ENCODE results near the gene MT4.

The MT4 gene

GRCh38 chr16:56564793-56565477 lies at the start of gene MT4:
MT4 (plus strand) TSS chr16:56565073; CDS start chr16:56565129, 56 bp downstream.
- Histone ChIP-seq H3K9me3 (ENCODE audit: control insufficient read depth, insufficient read depth, low read depth, low read length) (no peaks in the 10 kb centered on the region), H3K36me3 (ENCODE audit: control insufficient read depth, insufficient read depth, low read length) (no peaks in the 10 kb centered on the region), H3K9ac (ENCODE audit: low read length) (no peak within 1 kb of the TSS), H3K27ac (ENCODE audit: low read depth, low read length) (no peak within 1 kb of the TSS), H3K4me3 (ENCODE audit: low read depth, low read length) (no peak within 1 kb of the TSS), H3K4me1 (ENCODE audit: control insufficient read depth, insufficient read depth, low read length) (no peaks in the 10 kb centered on the region), H3K27me3 (ENCODE audit: control insufficient read depth, insufficient read depth, low read length) (peaks cover 4% of the 10 kb centered on the region; the same call in 1 of the 2 replicates)

- peaks cover 4% of the 10 kb centered on the region; the same call in 1 of the 2 replicates for H3K36me3 ChIP-seq (ENCODE audit: control insufficient read depth, insufficient read depth, low read length)
- H3K27me3 ChIP-seq (ENCODE audit: control insufficient read depth, insufficient read depth, low read length) = no peaks in the 10 kb centered on the region
- H3K27ac ChIP-seq (ENCODE audit: low read depth, low read length) = no peak overlapping the region
- no peaks in the 10 kb centered on the region; the same call in 1 of the 2 replicates for H3K9me3 ChIP-seq (ENCODE audit: control insufficient read depth, insufficient read depth, low read depth, low read length)
- H3K9ac ChIP-seq (ENCODE audit: low read length) = no peak overlapping the region
- peaks cover 10% of the 10 kb centered on the region for H3K4me1 ChIP-seq (ENCODE audit: control insufficient read depth, insufficient read depth, low read length)
- no peak overlapping the region for H3K4me3 ChIP-seq (ENCODE audit: low read depth, low read length)
These were observed 49.2 kb upstream of the MT4 start for GRCh38 chr16:56515665-56516064.

- no peak overlapping the region for H3K27ac ChIP-seq (ENCODE audit: low read depth, low read length)
- H3K9me3 ChIP-seq (ENCODE audit: control insufficient read depth, insufficient read depth, low read depth, low read length) = no peaks in the 10 kb centered on the region
- H3K27me3 ChIP-seq (ENCODE audit: control insufficient read depth, insufficient read depth, low read length) = no peaks in the 10 kb centered on the region
- no peak overlapping the region for H3K9ac ChIP-seq (ENCODE audit: low read length)
- H3K4me1 ChIP-seq (ENCODE audit: control insufficient read depth, insufficient read depth, low read length) = peaks cover 10% of the 10 kb centered on the region
- H3K36me3 ChIP-seq (ENCODE audit: control insufficient read depth, insufficient read depth, low read length) = no peaks in the 10 kb centered on the region
- H3K4me3 ChIP-seq (ENCODE audit: low read depth, low read length) = no peak overlapping the region
These were observed 47.7 kb upstream of the MT4 start for GRCh38 chr16:56517206-56517605.

GRCh38 chr16:56518425-56518824 lies 46.4 kb upstream of the MT4 start:
- Histone ChIP-seq H3K27me3 (ENCODE audit: control insufficient read depth, insufficient read depth, low read length) (no peaks in the 10 kb centered on the region), H3K9ac (ENCODE audit: low read length) (no peak overlapping the region), H3K4me3 (ENCODE audit: low read depth, low read length) (no peak overlapping the region), H3K9me3 (ENCODE audit: control insufficient read depth, insufficient read depth, low read depth, low read length) (no peaks in the 10 kb centered on the region), H3K36me3 (ENCODE audit: control insufficient read depth, insufficient read depth, low read length) (no peaks in the 10 kb centered on the region), H3K4me1 (ENCODE audit: control insufficient read depth, insufficient read depth, low read length) (peaks cover 10% of the 10 kb centered on the region), H3K27ac (ENCODE audit: low read depth, low read length) (no peak overlapping the region)

- peaks cover 10% of the 10 kb centered on the region for H3K4me1 ChIP-seq (ENCODE audit: control insufficient read depth, insufficient read depth, low read length)
- no peaks in the 10 kb centered on the region for H3K27me3 ChIP-seq (ENCODE audit: control insufficient read depth, insufficient read depth, low read length)
- H3K36me3 ChIP-seq (ENCODE audit: control insufficient read depth, insufficient read depth, low read length) = no peaks in the 10 kb centered on the region
- peak within 1 kb of the TSS; percentile 99 for H3K4me3 ChIP-seq (ENCODE audit: low read depth, low read length)
- peak within 1 kb of the TSS; percentile 71 for H3K9ac ChIP-seq (ENCODE audit: low read length)
- H3K27ac ChIP-seq (ENCODE audit: low read depth, low read length) = peak within 1 kb of the TSS; percentile 58
- no peaks in the 10 kb centered on the region for H3K9me3 ChIP-seq (ENCODE audit: control insufficient read depth, insufficient read depth, low read depth, low read length)
These were observed 45.2 kb upstream of the MT4 start, which contains the start of gene BBS2 for GRCh38 chr16:56519459-56520250. BBS2 (minus strand) TSS chr16:56520024; CDS start chr16:56519862, 162 bp downstream.

- Histone ChIP-seq H3K9me3 (ENCODE audit: control insufficient read depth, insufficient read depth, low read depth, low read length) (no peaks in the 10 kb centered on the region), H3K36me3 (ENCODE audit: control insufficient read depth, insufficient read depth, low read length) (no peaks in the 10 kb centered on the region), H3K4me1 (ENCODE audit: control insufficient read depth, insufficient read depth, low read length) (peaks cover 6% of the 10 kb centered on the region), H3K4me3 (ENCODE audit: low read depth, low read length) (peak overlapping the region; percentile 99), H3K27me3 (ENCODE audit: control insufficient read depth, insufficient read depth, low read length) (no peaks in the 10 kb centered on the region), H3K27ac (ENCODE audit: low read depth, low read length) (no peak overlapping the region), H3K9ac (ENCODE audit: low read length) (peak overlapping the region; percentile 5)
These were observed 44.7 kb upstream of the MT4 start for GRCh38 chr16:56520251-56520577.

- Histone ChIP-seq H3K4me3 (ENCODE audit: low read depth, low read length) (no peak overlapping the region), H3K27me3 (ENCODE audit: control insufficient read depth, insufficient read depth, low read length) (no peaks in the 10 kb centered on the region), H3K9me3 (ENCODE audit: control insufficient read depth, insufficient read depth, low read depth, low read length) (no peaks in the 10 kb centered on the region), H3K27ac (ENCODE audit: low read depth, low read length) (no peak overlapping the region), H3K36me3 (ENCODE audit: control insufficient read depth, insufficient read depth, low read length) (no peaks in the 10 kb centered on the region), H3K4me1 (ENCODE audit: control insufficient read depth, insufficient read depth, low read length) (no peaks in the 10 kb centered on the region), H3K9ac (ENCODE audit: low read length) (no peak overlapping the region)
These were observed 39.6 kb upstream of the MT4 start for GRCh38 chr16:56525236-56525635.

- H3K36me3 ChIP-seq (ENCODE audit: control insufficient read depth, insufficient read depth, low read length) = no peaks in the 10 kb centered on the region
- H3K27ac ChIP-seq (ENCODE audit: low read depth, low read length) = no peak overlapping the region
- no peak overlapping the region for H3K4me3 ChIP-seq (ENCODE audit: low read depth, low read length)
- peaks cover 8% of the 10 kb centered on the region for H3K27me3 ChIP-seq (ENCODE audit: control insufficient read depth, insufficient read depth, low read length)
- no peaks in the 10 kb centered on the region for H3K9me3 ChIP-seq (ENCODE audit: control insufficient read depth, insufficient read depth, low read depth, low read length)
- no peak overlapping the region for H3K9ac ChIP-seq (ENCODE audit: low read length)
- no peaks in the 10 kb centered on the region for H3K4me1 ChIP-seq (ENCODE audit: control insufficient read depth, insufficient read depth, low read length)
These were observed 34.0 kb upstream of the MT4 start for GRCh38 chr16:56530872-56531271.

GRCh38 chr16:56532714-56533113 lies 32.2 kb upstream of the MT4 start:
- Histone ChIP-seq H3K27me3 (ENCODE audit: control insufficient read depth, insufficient read depth, low read length) (peaks cover 8% of the 10 kb centered on the region), H3K9me3 (ENCODE audit: control insufficient read depth, insufficient read depth, low read depth, low read length) (no peaks in the 10 kb centered on the region), H3K9ac (ENCODE audit: low read length) (no peak overlapping the region), H3K4me3 (ENCODE audit: low read depth, low read length) (no peak overlapping the region), H3K4me1 (ENCODE audit: control insufficient read depth, insufficient read depth, low read length) (no peaks in the 10 kb centered on the region), H3K36me3 (ENCODE audit: control insufficient read depth, insufficient read depth, low read length) (no peaks in the 10 kb centered on the region), H3K27ac (ENCODE audit: low read depth, low read length) (no peak overlapping the region)

- H3K27ac ChIP-seq (ENCODE audit: low read depth, low read length) = no peak overlapping the region
- H3K36me3 ChIP-seq (ENCODE audit: control insufficient read depth, insufficient read depth, low read length) = no peaks in the 10 kb centered on the region
- peaks cover 8% of the 10 kb centered on the region for H3K27me3 ChIP-seq (ENCODE audit: control insufficient read depth, insufficient read depth, low read length)
- no peak overlapping the region for H3K9ac ChIP-seq (ENCODE audit: low read length)
- no peak overlapping the region for H3K4me3 ChIP-seq (ENCODE audit: low read depth, low read length)
- H3K9me3 ChIP-seq (ENCODE audit: control insufficient read depth, insufficient read depth, low read depth, low read length) = no peaks in the 10 kb centered on the region
- H3K4me1 ChIP-seq (ENCODE audit: control insufficient read depth, insufficient read depth, low read length) = no peaks in the 10 kb centered on the region
These were observed 30.0 kb upstream of the MT4 start for GRCh38 chr16:56534847-56535383.

GRCh38 chr16:56538331-56538730 lies 26.5 kb upstream of the MT4 start:
- Histone ChIP-seq H3K4me1 (ENCODE audit: control insufficient read depth, insufficient read depth, low read length) (no peaks in the 10 kb centered on the region), H3K4me3 (ENCODE audit: low read depth, low read length) (no peak overlapping the region), H3K27ac (ENCODE audit: low read depth, low read length) (no peak overlapping the region)

More at GRCh38 chr16:56538331-56538730, 26.5 kb upstream of the MT4 start:
- H3K9ac ChIP-seq (ENCODE audit: low read length) = no peak overlapping the region
- H3K27me3 ChIP-seq (ENCODE audit: control insufficient read depth, insufficient read depth, low read length) = peaks cover 3% of the 10 kb centered on the region; the same call in 1 of the 2 replicates
- no peaks in the 10 kb centered on the region for H3K36me3 ChIP-seq (ENCODE audit: control insufficient read depth, insufficient read depth, low read length)
- no peaks in the 10 kb centered on the region for H3K9me3 ChIP-seq (ENCODE audit: control insufficient read depth, insufficient read depth, low read depth, low read length)

Data from HUES6 (cell line).